COLO668 (cell line): ENCODE measurements around the gene ZNF585A.

Source experiments
- DNase-seq: peaks from one replicate; lab custom pipeline; 2025; ENCODE audit not compliant: unreplicated experiment; lab: John Stamatoyannopoulos, UW

The ZNF585A gene

DNA sequence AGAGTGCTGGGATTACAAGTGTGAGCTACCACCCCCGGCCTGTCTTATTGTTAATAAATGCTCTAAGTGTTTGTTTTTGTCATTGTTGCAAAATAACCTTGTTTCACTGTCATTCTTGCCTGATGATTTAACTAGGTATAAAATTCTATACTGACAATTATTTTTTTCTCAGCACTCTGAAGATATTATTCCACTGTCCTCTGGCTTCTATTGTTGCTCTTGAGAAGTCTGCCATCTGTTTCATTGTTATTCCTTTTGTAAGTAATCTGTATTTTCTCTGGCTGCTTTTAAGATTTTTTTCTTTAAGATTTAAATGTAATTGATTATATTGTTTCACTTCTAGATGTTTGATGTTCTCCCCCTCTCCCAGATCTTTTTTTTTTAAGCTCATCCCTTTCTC, 76.6 kb downstream of the ZNF585A start:
- DNase-seq: no peak
